Inferior parietal cortex (tissue), 1 donor: Measurements from ENCODE around the gene ZNF575.
"Not testable (repeated sequence)": the region's sequence is repeated elsewhere in the genome, so short reads cannot be mapped to it uniquely, and the experiment has no call there.

ENCODE experiments used
- DNase-seq: peaks from one replicate; pipeline ENCODE4 v3.0.0-alpha.2; 2016; ENCODE audit errors: extremely low spot score

ZNF575 gene

GRCh38 chr19:43511324-43511723 is 21.7 kb upstream of the ZNF575 start:
- DNase-seq = no peak

GRCh38 chr19:43512399-43512798 is 20.6 kb upstream of the ZNF575 start:
- not testable (repeated sequence) for DNase-seq

GRCh38 chr19:43518051-43518450 is 14.9 kb upstream of the ZNF575 start:
- DNase-seq = no peak

- peak; percentile 94 for DNase-seq
Observed at GRCh38 chr19:43519436-43520088, 13.4 kb upstream of the ZNF575 start.

- no peak for DNase-seq
Observed at GRCh38 chr19:43522929-43523328, 10.1 kb upstream of the ZNF575 start.

GRCh38 chr19:43523696-43524095 is 9.3 kb upstream of the ZNF575 start:
- DNase-seq = not testable (repeated sequence)

GRCh38 chr19:43524922-43525835 is 7.8 kb upstream of the ZNF575 start:
- DNase-seq = no peak

GRCh38 chr19:43525836-43526771 is 6.9 kb upstream of the ZNF575 start:
- DNase-seq = no peak

GRCh38 chr19:43526884-43527859 is 5.8 kb upstream of the ZNF575 start, which contains the start of gene ETHE1:
Gene ETHE1, minus strand, starts transcription at chr19:43527201. Its CDS starts 24 bp downstream, at chr19:43527177.
- DNase-seq = peak; percentile 68

GRCh38 chr19:43527860-43528622 is 4.9 kb upstream of the ZNF575 start:
- no peak for DNase-seq

GRCh38 chr19:43532571-43532961 is 422 bp upstream of the ZNF575 start:
- DNase-seq = no peak

GRCh38 chr19:43533546-43534304 is 737 bp downstream of the ZNF575 start:
- DNase-seq = peak; percentile 90

- DNase-seq = no peak
Observed at GRCh38 chr19:43534305-43534815, 1.4 kb downstream of the ZNF575 start.

- DNase-seq = no peak
Observed at GRCh38 chr19:43534816-43535761, 2.1 kb downstream of the ZNF575 start.

GRCh38 chr19:43538922-43539321 is 5.9 kb downstream of the ZNF575 start:
- no peak for DNase-seq

GRCh38 chr19:43540381-43540780 is 7.4 kb downstream of the ZNF575 start:
- DNase-seq = no peak

- no peak for DNase-seq
Observed at GRCh38 chr19:43541920-43542650, 9.1 kb downstream of the ZNF575 start.
